ENCODE results near the gene RASAL2.

DNA sequence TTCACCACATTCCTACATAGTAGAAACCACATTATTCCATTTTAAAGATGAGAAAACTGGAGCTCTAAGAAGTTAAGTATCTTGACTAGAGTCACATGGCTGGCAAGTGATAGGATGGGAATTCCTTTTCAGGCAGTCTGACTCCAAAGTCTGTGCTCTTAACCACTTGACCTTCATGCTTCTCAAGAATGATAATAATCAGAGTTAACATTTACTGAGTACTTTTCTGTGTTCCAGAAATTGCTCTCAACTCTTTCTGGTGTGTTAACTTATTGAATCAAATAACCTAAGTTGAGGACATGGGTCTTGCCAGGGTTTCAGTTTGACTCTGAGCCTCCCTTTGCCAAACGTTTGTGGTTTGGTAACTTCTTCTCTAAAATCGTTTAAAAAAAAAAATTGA lies 169.4 kb downstream of the RASAL2 start:
- TF ChIP-seq, protein P1, sequence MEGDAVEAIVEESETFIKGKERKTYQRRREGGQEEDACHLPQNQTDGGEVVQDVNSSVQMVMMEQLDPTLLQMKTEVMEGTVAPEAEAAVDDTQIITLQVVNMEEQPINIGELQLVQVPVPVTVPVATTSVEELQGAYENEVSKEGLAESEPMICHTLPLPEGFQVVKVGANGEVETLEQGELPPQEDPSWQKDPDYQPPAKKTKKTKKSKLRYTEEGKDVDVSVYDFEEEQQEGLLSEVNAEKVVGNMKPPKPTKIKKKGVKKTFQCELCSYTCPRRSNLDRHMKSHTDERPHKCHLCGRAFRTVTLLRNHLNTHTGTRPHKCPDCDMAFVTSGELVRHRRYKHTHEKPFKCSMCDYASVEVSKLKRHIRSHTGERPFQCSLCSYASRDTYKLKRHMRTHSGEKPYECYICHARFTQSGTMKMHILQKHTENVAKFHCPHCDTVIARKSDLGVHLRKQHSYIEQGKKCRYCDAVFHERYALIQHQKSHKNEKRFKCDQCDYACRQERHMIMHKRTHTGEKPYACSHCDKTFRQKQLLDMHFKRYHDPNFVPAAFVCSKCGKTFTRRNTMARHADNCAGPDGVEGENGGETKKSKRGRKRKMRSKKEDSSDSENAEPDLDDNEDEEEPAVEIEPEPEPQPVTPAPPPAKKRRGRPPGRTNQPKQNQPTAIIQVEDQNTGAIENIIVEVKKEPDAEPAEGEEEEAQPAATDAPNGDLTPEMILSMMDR (conservative IDR thresholded peaks at IDR 0.05; ENCODE audit: low read depth, low read length), result no peak
- TF ChIP-seq RFX5 (IDR thresholded peaks at IDR 0.05; ENCODE audit: low read depth, low read length), result no peak
- TF ChIP-seq CEBPB (IDR thresholded peaks at IDR 0.05; ENCODE audit: low read depth, low read length), result no peak
